Activated naive CD8-positive, alpha-beta T cell treated with anti-CD3 and anti-CD28 coated beads for 36 hours (primary cell): Measurements from ENCODE around the gene VPS36. TPM values are rescaled to one million over a fixed set of nuclear protein-coding genes. Genes with fewer than 3 reads are reported as not detected.

Source experiments
- DNase-seq: peaks from one replicate; pipeline ENCODE4 v3.0.0; 2021
- H3K27ac Mint-ChIP-seq: one replicate; pipeline ENCODE4 v1.8.0; 2022; ENCODE audit warnings: mild to moderate bottlenecking, moderate library complexity, mixed read lengths
- H3K27me3 Mint-ChIP-seq: one replicate; pipeline ENCODE4 v1.8.0; 2022; ENCODE audit warnings: mild to moderate bottlenecking, mixed read lengths
- H3K36me3 Mint-ChIP-seq: one replicate; pipeline ENCODE4 v1.8.0; 2021; ENCODE audit warnings: mild to moderate bottlenecking, mixed read lengths
- H3K4me1 Mint-ChIP-seq: one replicate; pipeline ENCODE4 v1.8.0; 2021; ENCODE audit warnings: mixed read lengths
- H3K4me3 Mint-ChIP-seq: one replicate; pipeline ENCODE4 v1.8.0; 2022; ENCODE audit warnings: mild to moderate bottlenecking, moderate library complexity, mixed read lengths
- H3K9me3 Mint-ChIP-seq: one replicate; pipeline ENCODE4 v1.8.0; 2022; ENCODE audit warnings: mixed read lengths
- total RNA-seq, 2 experiments: library from RNA; stranded (reverse); gene quantifications; one replicate each; pipeline ENCODE4 v1.2.3, GENCODE V29; 2021

VPS36 gene
- total RNA-seq, 2 experiments from 2014 or later: 22.6 to 26.1 TPM

DNA sequence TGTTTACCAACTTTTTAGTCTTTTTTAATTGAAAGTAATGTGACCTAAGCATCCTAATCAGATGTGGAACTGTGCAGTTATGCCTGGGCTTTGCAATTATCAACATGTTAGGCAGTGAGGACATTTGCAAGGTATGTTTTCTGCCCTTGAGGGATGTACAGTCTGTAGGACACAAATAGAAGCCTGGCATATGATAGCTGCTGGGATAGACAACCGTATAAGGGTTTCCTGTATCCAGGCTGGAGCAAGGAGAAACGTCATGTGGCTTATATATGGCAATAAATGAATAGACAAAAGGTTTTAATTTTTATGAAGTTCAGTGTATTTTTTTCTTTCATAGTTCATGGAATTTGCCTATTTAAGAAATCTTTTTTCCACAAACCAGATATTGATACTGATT, 2.0 kb upstream of the VPS36 start:
- Mint-ChIP-seq H3K9me3 (no peaks in the 10 kb centered on the region), H3K4me1 (peaks cover 38% of the 10 kb centered on the region), H3K27me3 (peaks cover 4% of the 10 kb centered on the region), H3K4me3 (no peak overlapping the region), H3K27ac (no peak overlapping the region), H3K36me3 (peaks cover 16% of the 10 kb centered on the region)
- no peak for DNase-seq

DNA sequence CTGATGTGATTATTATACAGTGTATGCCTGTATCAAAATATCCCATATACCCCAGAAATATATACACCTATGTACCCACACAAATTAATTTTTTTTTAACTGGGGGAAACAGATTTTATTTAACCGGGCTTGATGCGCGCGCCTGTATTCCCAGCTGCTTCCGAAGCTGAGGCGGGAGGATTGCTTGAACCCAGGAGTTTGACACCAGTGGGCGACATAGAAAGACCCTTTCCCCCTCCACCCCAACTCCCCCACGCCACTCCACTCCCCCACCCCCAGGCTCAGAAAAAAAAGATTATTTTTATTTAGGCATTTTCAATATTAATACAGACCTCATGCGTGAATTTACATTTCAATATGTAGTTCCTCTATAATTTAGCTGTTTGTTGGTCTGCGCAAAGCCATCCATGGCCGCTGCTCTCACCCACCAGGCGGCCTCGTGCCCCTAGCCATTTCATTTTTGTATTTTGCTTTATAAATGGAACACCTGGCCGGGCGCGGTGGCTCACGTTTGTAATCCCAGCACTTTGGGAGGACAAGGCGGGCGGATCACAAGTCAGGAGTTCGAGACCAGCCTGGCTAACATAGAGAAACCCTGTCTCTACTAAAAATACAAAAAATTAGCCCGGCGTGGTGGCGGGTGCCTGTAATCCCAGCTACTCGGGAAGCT, 836 bp upstream of the VPS36 start:
- Mint-ChIP-seq H3K9me3 (no peaks in the 10 kb centered on the region), H3K4me3 (peak overlapping the region; percentile 82), H3K36me3 (peaks cover 7% of the 10 kb centered on the region), H3K4me1 (peaks cover 34% of the 10 kb centered on the region), H3K27ac (no peak overlapping the region), H3K27me3 (peaks cover 4% of the 10 kb centered on the region)
- DNase-seq: no peak

DNA sequence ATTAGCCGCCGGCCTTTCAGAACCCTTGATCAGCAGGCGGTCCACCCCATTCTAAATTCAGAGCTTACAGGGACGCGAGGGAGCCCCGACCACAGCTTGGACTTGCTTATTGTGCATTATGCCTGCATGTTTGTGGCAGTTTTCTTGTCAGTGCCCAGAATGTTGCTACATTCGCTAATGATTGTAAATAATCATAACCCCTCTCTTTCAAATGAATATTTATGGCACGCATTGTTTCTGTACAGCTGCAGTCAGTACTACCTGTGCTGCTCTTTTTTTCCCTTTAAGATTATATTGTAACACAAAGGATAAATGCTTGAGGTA, 321 bp upstream of the VPS36 start:
- no peak for DNase-seq
- H3K27me3 Mint-ChIP-seq: peaks cover 4% of the 10 kb centered on the region
- peak overlapping the region; percentile 85 for H3K27ac Mint-ChIP-seq
- peaks cover 4% of the 10 kb centered on the region for H3K36me3 Mint-ChIP-seq
- peak overlapping the region; percentile 82 for H3K4me3 Mint-ChIP-seq
- H3K4me1 Mint-ChIP-seq: peaks cover 33% of the 10 kb centered on the region
- H3K9me3 Mint-ChIP-seq: no peaks in the 10 kb centered on the region

DNA sequence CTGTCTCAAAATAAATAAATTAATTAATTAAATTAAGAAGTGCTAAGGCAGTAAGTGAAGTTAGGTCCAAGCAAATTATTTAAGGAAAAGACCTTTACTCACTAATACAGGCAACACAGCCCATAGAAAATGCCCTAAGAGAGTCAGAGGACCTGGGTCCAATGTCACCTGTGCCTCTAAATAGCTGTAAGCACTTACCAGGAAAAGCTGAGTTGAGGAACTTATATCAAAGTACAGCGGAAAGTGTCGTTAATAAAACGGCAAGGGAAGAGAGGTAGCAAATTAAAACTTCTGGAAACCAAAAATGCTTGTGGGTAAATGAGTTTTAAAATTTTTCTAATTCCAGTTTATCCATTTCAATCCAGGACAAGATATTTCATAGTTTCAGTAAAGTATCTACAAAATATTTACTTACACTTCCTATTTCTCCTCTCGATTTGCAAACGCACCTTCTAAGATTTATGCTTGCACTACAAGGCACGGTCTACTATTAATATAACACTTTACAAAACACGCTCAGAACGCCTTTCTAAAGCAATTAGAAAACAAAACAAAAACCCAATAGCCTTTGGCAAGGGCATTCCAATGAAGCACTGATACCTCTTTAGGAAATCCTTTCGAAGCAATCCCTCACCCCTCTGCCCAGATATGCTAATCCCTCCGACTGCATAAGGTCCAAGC, 963 bp downstream of the VPS36 start:
- Mint-ChIP-seq H3K27ac (peak overlapping the region; percentile 87), H3K27me3 (no peaks in the 10 kb centered on the region), H3K36me3 (peaks cover 5% of the 10 kb centered on the region), H3K9me3 (no peaks in the 10 kb centered on the region), H3K4me1 (peaks cover 31% of the 10 kb centered on the region), H3K4me3 (peak overlapping the region; percentile 94)
- no peak for DNase-seq

DNA sequence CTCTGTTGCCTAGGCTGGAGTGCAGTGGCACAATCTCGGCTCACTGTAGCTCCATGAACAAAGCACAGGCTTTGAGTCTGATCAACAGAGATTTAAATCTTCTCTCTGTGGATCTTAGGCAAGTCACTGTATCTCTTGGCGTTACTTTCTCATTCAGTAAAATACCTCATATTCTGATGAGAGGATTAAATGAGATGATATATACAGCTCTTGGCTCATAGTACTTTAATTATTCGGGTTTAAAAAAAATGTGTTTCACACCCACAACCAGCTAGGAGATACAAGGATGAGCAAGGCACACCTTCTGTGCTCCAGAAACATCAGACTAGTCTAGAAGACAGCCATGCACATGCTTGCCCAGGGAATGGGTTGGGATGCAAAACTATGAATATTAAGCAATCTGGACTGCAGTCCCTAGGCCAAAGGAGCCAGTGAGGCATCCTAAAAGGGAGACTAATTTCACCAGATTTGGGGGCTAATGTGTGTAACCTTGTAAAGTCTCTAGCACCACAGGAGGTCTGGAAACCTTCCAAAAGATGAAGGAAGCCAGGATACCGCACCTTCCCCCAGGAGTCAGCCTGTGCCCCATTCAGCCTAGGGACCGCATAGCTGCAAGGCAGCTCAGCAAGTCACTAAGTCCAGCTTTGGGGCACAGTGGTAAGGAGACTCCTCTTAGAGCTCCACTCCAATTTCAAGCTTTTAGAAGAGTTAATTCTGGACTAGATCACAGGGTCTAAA, 2.5 kb downstream of the VPS36 start:
- no peak overlapping the region for H3K27ac Mint-ChIP-seq
- H3K4me3 Mint-ChIP-seq: no peak overlapping the region
- H3K27me3 Mint-ChIP-seq: no peaks in the 10 kb centered on the region
- no peaks in the 10 kb centered on the region for H3K9me3 Mint-ChIP-seq
- peaks cover 5% of the 10 kb centered on the region for H3K36me3 Mint-ChIP-seq
- peaks cover 22% of the 10 kb centered on the region for H3K4me1 Mint-ChIP-seq
- no peak for DNase-seq

DNA sequence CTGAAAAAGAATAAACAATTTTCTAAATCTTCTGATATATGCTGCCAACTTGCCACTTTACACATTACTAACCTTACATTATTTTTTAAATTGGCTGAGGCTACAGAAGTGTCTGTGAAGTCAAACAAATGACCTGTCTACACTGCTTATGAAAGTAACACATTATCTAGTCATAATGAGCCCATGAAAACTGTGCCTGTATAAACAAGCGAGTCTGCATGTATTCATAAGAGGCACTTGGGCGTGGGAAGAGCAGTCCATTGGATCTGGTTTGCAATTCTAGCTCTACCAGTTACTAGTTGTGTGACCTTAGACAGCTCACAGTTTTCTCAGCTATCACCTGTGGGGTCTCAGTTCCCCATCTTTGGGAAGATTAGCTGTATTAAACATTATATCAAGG, 3.1 kb downstream of the VPS36 start:
- no peaks in the 10 kb centered on the region for H3K27me3 Mint-ChIP-seq
- H3K4me3 Mint-ChIP-seq: no peak overlapping the region

DNA sequence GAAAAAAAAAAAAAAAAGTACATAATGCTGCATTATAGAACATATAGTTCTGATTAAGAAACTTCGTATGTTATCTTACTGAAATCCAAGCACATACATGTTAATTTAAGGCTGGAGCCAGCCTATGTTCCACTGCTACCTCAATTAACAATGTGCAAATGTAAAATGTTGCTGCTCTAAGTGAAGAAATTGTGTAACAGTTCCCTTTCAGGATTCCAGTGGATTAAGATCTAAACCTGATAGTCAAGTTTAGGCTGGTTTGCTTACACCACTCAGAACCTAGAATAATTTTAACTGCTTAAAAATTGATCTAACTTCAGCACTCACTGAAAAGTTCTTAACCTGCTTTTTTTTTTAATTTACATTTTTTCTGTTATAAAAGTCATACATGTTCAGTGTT, 4.2 kb downstream of the VPS36 start:
- H3K27ac Mint-ChIP-seq: no peak overlapping the region
- DNase-seq: no peak
- H3K9me3 Mint-ChIP-seq: no peaks in the 10 kb centered on the region
- peaks cover 22% of the 10 kb centered on the region for H3K4me1 Mint-ChIP-seq
- H3K27me3 Mint-ChIP-seq: no peaks in the 10 kb centered on the region
- peaks cover 7% of the 10 kb centered on the region for H3K36me3 Mint-ChIP-seq
- no peak overlapping the region for H3K4me3 Mint-ChIP-seq

More for the DNA sequence above, 3.1 kb downstream of the VPS36 start:
- H3K36me3 Mint-ChIP-seq: peaks cover 7% of the 10 kb centered on the region
- no peak for DNase-seq
- H3K27ac Mint-ChIP-seq: no peak overlapping the region
- peaks cover 22% of the 10 kb centered on the region for H3K4me1 Mint-ChIP-seq
- no peaks in the 10 kb centered on the region for H3K9me3 Mint-ChIP-seq

DNA sequence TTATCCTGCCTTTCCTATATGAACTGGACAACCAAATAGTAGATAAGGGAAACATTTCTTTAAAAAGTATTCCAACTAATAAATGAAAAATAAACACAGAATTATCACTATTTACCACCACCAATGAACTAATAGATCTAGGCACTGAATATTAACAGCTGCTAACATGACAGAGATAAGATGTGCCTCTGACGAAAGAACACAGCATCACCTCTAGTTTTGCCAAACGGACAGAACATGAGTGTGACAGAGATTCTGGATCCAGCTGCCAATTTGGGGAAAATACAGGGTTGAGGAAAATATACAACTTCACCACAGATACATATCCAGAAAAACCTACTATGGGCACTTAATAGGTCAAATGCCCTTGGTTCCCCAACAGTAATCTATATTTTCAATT, 18.0 kb downstream of the VPS36 start:
- peaks cover 21% of the 10 kb centered on the region for H3K36me3 Mint-ChIP-seq
- H3K9me3 Mint-ChIP-seq: no peaks in the 10 kb centered on the region
- peaks cover 4% of the 10 kb centered on the region for H3K4me1 Mint-ChIP-seq
- H3K27ac Mint-ChIP-seq: no peak overlapping the region
- no peaks in the 10 kb centered on the region for H3K27me3 Mint-ChIP-seq
- H3K4me3 Mint-ChIP-seq: no peak overlapping the region
- no peak for DNase-seq

DNA sequence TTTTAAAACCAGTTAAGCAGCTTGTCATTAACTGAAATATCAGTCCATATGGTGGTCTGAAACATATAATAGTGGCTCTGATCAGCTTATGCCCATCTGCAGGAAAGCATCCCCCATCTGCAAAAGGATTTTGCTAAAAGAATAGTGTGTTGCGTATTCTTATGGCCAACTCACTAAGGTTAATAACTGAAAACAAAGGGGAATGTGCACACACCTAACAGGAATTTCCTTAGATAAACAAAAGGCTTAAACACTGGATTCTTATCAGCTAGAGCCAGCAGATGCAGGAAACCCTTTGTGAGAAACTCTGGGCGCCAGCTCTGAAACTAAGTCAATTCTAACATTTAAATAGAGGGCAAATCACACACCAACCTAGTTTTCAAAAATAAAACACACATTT, 22.1 kb downstream of the VPS36 start:
- Mint-ChIP-seq H3K9me3 (no peaks in the 10 kb centered on the region), H3K27ac (no peak overlapping the region), H3K36me3 (peaks cover 17% of the 10 kb centered on the region), H3K4me3 (no peak overlapping the region), H3K27me3 (no peaks in the 10 kb centered on the region), H3K4me1 (no peaks in the 10 kb centered on the region)
- no peak for DNase-seq

DNA sequence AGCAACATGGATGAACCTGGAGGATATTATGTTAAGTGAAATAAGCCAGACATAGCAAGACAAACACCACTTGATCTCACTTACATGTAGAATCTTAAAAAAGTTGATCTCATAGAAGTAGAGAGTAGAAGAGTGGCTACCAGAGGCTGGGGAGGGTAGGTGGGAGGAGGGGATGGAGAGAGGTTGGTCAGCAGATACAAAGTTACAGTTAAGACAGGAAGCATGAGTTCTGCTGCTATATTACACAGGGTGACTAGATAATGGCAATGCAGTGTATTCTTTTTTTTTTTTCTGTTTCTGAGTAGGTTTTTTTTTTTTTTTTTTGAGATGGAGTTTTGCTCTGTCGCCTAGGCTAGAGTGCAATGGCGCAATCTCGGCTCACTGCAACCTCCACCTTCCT, 29.2 kb downstream of the VPS36 start:
- Mint-ChIP-seq H3K4me1 (no peaks in the 10 kb centered on the region), H3K27ac (no peak overlapping the region), H3K27me3 (no peaks in the 10 kb centered on the region), H3K4me3 (no peak overlapping the region), H3K36me3 (peaks cover 18% of the 10 kb centered on the region), H3K9me3 (no peaks in the 10 kb centered on the region)
- DNase-seq: no peak

DNA sequence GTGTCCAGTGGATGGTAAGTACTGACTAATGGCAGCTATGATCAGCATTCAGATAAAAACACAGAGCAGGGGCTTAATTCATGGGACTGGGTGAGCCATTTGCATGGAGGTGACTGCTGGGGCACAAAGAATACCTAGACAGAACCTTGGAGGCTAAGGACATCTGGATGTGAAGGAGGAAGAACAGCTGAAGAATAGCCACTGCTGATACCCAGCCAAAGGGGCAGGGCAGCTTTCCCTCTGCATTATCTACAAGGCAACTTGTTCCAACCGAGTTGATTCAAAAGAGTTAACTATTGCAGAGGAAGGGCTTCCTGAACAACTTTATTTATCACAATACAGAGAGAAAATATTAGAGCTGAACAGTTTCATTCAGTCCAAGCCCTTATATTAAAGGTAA, 31.4 kb downstream of the VPS36 start:
- Mint-ChIP-seq H3K9me3 (no peaks in the 10 kb centered on the region), H3K36me3 (peaks cover 15% of the 10 kb centered on the region), H3K4me3 (no peak overlapping the region), H3K27me3 (no peaks in the 10 kb centered on the region), H3K27ac (no peak overlapping the region), H3K4me1 (no peaks in the 10 kb centered on the region)
- DNase-seq: no peak

DNA sequence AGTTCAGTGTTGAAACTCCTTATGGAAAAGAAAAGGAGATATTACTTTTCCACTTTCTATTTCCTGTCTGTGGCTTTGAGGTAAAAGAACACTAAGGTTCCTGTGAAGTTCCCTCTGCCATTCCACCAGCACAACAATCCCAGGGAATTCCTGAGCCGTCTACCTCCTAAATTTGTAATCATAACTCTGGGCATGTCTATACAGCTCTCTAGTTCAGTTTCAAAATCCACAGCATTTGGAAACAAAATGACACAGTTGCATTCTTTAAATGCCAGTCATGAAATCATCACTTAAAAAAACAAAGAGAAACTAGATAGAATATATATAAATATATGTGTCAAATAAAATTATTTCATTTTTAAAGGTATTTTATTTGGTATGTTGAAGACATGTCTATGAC, 35.5 kb downstream of the VPS36 start:
- Mint-ChIP-seq H3K27me3 (no peaks in the 10 kb centered on the region), H3K27ac (no peak overlapping the region), H3K4me3 (no peak overlapping the region), H3K4me1 (no peaks in the 10 kb centered on the region), H3K36me3 (peaks cover 9% of the 10 kb centered on the region), H3K9me3 (no peaks in the 10 kb centered on the region)
- no peak for DNase-seq

DNA sequence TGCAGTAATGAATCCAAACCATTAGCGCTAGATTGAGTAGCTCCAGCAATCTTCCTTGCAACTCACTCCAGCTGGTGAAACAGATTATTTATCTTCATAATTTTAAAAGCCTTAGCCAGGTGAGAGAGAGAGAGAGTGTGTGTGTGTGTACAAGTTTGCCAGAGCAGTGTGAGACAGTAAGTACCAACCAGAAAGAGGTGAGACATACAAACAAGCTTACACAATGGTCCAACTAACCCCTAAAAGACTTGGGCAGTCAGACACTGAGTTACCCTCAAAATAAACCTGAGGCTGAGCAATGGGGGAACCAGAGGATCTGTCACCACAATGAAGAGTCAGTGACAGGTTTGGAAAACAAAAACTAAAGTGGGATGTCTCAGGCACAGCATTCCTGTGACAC, 36.4 kb downstream of the VPS36 start:
- no peak overlapping the region for H3K4me3 Mint-ChIP-seq
- no peaks in the 10 kb centered on the region for H3K9me3 Mint-ChIP-seq
- H3K4me1 Mint-ChIP-seq: no peaks in the 10 kb centered on the region
- no peak for DNase-seq
- H3K36me3 Mint-ChIP-seq: peaks cover 9% of the 10 kb centered on the region
- no peak overlapping the region for H3K27ac Mint-ChIP-seq
- no peaks in the 10 kb centered on the region for H3K27me3 Mint-ChIP-seq

DNA sequence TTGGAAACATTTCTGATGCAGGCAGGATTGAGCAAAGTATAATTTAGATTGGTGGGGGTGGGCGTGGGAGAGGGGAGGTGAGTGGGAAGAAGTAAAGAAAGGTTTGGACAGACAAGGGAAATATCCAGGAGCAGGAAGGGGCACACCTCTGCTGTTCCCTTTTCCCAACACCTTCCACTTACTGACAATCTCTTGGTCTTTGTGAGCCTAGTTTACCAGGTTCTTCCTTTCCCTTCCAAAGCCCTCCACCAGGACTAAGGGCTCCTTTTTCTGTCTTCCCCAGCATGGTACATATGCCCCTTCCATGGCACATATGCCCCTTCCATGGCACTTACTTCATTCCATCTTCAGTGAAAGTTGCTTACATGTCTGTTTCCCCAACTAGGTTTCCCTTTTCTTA, 38.3 kb downstream of the VPS36 start:
- Mint-ChIP-seq H3K27me3 (no peaks in the 10 kb centered on the region), H3K4me1 (no peaks in the 10 kb centered on the region), H3K36me3 (peaks cover 7% of the 10 kb centered on the region), H3K4me3 (no peak overlapping the region), H3K9me3 (no peaks in the 10 kb centered on the region), H3K27ac (no peak overlapping the region)
- no peak for DNase-seq

DNA sequence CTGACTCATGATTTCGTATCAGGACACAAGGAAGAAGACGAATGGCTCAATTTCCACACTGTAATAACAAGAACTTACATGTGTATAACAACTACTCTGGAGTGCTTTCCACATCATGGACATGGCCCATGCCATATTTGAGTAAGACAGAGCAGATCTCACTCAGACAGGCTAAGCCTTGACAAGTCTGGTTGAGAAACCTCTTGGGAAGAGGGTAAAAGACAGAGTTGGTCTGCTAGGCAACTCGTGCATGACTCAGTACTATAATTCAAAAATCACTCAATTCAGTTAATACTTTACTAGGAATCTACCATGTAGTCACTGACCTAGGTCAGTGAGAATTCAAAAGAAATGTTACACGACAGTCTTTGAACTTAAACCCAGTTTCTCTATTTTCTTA, 38.8 kb downstream of the VPS36 start:
- Mint-ChIP-seq H3K4me3 (no peak overlapping the region), H3K36me3 (peaks cover 7% of the 10 kb centered on the region), H3K9me3 (no peaks in the 10 kb centered on the region), H3K4me1 (no peaks in the 10 kb centered on the region), H3K27me3 (no peaks in the 10 kb centered on the region), H3K27ac (no peak overlapping the region)
- DNase-seq: no peak
